NK-92 (cell line): Measurements from ENCODE around the gene UBE2L3.
"Not testable (repeated sequence)": the region's sequence is repeated elsewhere in the genome, so short reads cannot be mapped to it uniquely, and the experiment has no call there.

Experiments used
- DNase-seq: peaks from one replicate; lab custom pipeline; 2025; ENCODE audit not compliant: unreplicated experiment; lab: John Stamatoyannopoulos, UW

UBE2L3 gene

DNA sequence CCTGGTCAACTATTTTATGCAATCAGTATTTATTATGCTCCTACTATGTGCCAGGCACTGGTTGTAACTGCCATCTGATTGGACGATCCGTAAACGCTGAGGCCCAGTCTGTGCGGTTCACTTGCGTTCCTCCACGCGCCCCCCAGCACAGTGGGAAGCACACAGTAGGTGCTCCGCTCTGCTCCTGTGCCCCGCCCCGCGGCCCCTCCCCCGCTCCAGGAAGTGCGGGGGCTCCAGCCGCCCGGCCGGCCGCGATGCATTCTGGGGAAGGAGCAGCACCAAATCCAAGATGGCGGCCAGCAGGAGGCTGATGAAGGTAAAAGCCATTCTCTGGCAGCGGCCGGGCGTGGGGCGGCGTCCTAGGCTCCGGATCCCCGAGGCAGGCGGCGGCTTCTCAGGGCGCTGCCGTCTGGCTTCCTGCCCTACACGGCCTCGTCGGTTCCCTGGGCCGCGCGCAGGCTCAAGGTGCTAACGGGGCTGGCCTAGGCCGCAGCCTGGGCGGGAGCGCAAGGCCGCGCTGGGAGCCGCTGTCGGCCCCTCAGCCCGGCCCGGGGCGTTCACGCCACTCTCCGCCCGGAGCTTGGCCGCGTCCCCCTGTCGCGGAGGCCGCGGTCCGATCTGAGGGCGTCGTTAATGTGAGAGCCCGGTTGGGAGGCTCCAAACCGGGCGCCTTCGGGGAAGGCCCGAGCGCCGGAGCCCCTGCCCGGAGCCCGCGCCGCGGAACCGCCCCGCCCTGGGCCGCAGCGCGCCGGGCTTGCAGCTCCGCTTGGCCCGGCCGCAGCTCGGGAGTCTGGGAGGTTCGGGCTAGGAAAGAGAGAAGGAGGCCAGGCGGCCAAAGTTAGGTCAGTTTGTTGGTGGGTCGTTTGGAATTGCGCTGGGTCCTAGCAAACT, at the start of gene UBE2L3:
UBE2L3 (plus strand) TSS at position 259 of the 891 bp plus-strand sequence; CDS start at position 290, 31 bp downstream.
- no peak for DNase-seq

GRCh38 chr22:21526705-21527500, 40.6 kb upstream of the UBE2L3 start:
- DNase-seq = not testable (repeated sequence)

DNA sequence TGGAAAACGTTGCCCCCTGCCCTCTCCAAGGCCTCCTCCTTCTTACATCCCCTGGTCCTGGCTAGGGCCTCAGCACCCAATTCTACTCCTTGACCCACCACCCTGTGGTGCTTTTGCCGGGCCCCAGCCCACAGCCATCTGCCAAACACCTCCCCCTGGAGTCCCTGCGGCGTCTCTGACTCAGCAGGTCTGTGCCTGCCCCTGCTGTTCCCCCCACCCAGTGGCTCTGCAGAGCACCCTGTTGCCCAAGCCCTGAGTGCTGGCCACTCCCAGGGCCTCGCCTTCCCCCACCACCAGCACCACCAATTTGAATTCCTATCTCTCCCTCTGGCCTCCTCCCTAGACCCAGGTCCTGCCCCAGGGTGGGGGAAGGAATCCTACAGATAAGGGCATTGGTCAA, 36.0 kb upstream of the UBE2L3 start:
- not testable (repeated sequence) for DNase-seq

- not testable (repeated sequence) for DNase-seq
Measured at GRCh38 chr22:21532863-21533648, 34.5 kb upstream of the UBE2L3 start.

GRCh38 chr22:21539862-21540261, 27.7 kb upstream of the UBE2L3 start:
- DNase-seq = not testable (repeated sequence)

DNA sequence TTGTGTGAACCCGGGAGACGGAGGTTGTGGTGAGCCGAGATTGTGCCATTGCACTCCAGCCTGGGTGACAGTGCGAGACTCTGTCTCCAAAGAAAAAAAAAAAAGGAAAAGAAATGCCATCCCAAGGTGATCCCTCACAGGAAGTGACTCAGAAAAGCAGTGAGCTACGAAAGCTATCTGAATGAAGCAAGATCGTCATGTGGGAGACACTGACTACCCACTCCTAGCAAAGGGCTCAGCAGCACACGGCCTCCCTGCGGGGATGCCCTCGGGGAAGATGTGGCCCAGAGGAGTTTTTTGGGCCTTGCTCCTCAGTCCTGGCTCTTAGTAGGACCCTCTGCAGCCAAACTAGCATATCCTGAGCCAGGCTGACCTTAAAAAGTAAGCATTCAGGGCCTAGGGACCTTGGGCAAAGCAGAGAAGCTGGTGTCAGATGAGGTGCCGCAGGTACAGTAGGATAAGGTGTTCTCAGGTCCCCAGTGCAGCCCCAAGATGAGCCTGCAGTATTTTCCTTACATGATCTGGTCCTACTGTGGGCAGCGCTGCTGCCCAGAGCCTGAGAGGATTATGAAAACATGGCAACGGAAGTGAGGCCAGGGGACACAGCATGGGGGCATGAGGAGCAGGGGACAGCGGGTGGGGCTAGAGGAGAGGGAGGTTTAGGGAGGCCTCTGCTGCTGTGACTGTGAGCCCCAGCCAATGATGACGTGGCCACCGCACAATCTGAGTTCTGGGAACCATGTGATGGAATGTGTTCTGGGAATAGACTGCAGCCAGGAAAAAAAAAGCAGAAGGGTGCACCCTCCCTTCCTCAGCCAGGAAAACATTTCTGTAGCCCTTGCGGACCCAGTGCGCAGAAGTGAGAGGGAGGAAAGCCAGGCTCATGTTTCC, 22.8 kb upstream of the UBE2L3 start:
- DNase-seq = not testable (repeated sequence)

DNA sequence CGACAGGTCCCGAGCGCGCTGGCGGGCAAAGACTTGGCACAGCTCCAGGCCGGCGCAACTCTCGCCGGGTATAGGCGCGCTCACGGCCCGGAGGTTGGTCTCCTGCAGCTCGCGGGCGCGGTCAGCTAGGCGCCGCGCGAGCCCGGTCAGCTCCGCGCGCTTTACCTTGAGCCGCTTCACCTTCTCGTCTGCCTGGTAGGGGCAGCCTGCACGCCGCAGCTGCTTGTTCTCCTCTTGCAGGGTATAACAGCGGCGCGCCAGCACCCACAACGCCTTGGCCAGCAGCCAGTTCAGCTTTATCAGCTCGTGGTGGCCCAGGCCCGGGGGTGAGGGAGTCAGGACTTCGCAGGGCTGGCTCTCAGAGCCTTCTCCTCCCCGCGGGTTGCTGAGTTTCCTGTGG, 18.0 kb upstream of the UBE2L3 start:
- not testable (repeated sequence) for DNase-seq

DNA sequence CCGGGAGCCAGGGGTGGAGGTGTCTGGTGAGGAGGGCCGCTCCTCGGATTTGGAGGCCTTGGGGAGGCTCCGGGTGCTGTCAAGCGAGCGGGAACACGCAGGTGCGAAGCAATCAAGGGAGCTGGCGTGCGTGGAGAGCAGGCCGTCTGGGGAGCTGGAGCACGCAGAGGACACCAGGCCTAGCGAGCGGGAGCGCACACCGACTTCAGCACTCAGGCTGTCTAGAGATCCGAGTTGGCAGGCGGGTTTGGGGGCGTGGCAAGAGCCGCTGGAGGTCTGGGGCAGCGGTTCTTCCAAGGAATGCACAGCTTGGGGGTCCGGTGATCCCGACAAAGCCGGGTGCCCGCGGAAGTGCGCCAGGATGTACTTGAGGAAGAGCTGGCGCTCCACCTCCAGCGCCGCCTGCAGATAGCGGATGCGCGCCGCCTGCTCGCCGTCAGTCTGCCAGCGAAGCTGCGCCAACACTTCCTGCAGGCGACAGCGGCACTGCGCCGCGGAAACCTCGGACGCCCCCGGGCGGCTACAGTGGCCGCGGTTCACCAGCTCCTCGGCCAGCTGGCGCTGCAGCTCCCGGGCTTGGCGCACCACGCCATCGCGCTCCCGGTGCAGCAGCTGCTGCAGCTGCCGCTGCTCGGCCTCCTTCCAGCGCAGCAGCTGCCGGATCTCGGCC, 17.4 kb upstream of the UBE2L3 start:
- DNase-seq = not testable (repeated sequence)

- DNase-seq = not testable (repeated sequence)
Measured at GRCh38 chr22:21550678-21551047, 16.9 kb upstream of the UBE2L3 start.

GRCh38 chr22:21551361-21551760, 16.2 kb upstream of the UBE2L3 start, which contains the start of gene RIMBP3C:
RIMBP3C (minus strand) TSS chr22:21551461; CDS start chr22:21550976, 485 bp downstream.
- DNase-seq = not testable (repeated sequence)

GRCh38 chr22:21559345-21560125, 8.0 kb upstream of the UBE2L3 start:
- not testable (repeated sequence) for DNase-seq

- DNase-seq = not testable (repeated sequence)
Measured at GRCh38 chr22:21560657-21561056, 6.9 kb upstream of the UBE2L3 start.

GRCh38 chr22:21563912-21564311, 3.6 kb upstream of the UBE2L3 start:
- DNase-seq = no peak

DNA sequence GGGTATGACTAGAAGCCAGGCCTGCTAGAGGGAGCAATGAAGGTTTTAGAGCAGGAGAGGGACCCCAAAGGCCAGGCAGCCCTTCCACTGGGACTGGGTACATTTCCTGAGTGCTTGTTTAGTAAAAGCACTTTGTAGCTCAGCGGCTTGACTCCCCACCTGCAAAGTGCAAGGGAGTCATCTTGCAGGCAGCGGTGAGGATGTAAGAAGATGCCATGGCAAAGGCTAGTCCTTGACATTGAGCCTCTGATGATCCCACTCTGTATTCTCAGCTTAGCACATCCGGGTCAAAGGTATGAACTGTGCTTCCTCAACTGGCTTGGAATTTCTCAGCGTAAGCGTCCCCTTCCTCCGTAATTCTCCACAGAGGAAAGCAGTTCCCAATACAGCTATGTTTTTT, 3.1 kb upstream of the UBE2L3 start:
- DNase-seq = no peak

DNA sequence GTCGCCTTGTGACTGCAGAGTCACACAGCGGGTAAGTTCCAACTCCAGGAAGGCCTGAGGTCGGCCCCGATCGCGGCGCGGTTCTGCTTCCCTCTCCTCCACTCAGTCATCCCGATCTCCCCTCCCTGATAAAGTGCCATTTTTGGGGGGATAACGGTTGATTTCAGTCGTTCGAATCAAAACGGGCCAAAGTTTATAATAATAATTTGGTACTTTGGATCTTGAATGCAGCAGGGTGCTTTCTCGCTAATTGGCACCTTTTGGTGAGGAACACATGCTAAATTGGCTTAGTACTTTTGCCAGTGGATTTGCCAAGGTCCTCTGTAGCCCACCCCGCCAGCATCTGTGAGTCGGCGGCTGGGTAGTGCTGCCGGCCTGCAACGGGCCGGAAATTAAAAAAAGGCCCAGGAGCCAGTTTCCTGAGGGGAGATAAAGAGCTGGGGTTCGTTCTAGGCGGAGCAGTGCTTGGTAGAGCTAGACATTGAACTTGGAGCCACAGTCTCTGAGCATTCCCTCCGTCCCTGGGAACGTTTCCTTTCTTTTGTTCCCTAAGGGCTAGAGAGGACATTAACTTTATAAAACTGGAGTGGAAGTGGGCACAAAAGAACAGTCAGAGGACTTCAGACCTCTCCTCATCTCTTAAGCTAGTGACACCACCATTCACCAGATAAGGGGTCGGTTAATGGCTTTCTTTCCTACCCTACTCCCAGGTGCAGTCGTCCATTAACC, 997 bp downstream of the UBE2L3 start:
- no peak for DNase-seq

DNA sequence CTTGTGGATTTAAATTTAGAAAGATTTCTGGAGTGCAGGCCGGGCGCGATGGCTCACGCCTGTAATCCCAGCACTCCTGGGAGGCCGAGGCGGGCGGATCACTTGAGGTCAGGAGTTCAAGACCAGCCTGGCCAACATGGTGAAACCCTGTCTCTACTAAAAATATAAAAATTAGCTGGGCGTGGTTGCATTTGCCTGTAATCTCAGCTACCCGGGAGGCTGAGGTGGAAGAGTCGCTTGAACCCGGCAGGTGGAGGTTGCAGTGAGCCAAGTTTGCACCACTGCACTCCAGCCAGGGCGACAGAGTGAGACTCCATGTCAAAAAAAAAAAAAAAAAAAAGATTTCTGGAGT, 1.5 kb downstream of the UBE2L3 start:
- DNase-seq = not testable (repeated sequence)

DNA sequence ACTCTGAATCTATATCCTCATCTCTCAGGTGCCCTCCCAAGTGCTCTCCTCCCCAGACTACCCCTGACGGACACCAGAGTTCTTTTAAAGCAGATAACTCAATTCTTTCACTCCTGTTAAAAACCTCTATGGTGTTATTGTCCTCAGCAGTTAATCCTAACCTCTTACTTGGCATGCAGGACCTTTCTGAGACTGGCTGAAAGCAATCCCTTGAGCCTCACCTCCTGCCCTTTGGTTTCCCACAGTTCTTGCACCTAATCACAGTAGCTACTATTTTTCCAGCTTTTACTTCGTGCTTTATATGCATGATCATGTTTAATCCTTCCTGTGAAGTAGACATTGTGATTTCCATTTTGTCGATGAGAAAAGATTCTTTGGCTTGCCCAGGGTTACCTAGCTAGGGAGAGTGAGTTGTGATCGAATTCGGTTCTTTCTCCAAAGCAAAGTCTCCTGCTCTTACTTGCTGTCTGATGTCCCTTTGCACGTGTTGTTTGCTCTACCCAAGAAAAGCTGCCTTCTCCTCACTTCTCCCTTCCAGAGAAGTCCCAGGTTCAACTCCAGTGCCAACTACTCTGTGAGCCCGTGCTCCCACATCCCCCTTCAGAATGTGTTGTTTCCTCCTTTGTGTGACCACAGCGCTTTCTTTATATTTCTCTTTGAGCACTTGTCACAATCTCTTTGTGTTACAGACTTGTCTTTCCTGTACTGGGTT, 2.1 kb downstream of the UBE2L3 start:
- no peak for DNase-seq
